H1 (cell line): ENCODE measurements around the gene IFI16. TPM values are rescaled to one million over a fixed set of nuclear protein-coding genes. Genes with fewer than 3 reads are reported as not detected.

Experiments used
- CTCF ChIA-PET: fragments of 300-600 bp; sonication (Branson Sonifier 250); formaldehyde crosslinking; loops from one replicate; lab custom pipeline; 2021; ENCODE audit not compliant: partially characterized antibody; lab: Charles Lee
- POLR2A ChIA-PET: fragments of 300-600 bp; sonication (Branson Sonifier 250); formaldehyde crosslinking; loops from one replicate; lab custom pipeline; 2021; ENCODE audit warnings: inconsistent platforms; ENCODE audit not compliant: partially characterized antibody; lab: Charles Lee
- DNase-seq, 2 experiments: peaks; one replicate each; pipeline versions ENCODE4 v3.0.0 to v3.0.0-alpha.2; 2010 to 2022; ENCODE audit warnings: low spot score in 2 of 2, low read depth in 1 of 2, mixed read lengths in 1 of 2
- FAIRE-seq: peaks from 2 replicates; lab custom pipeline; 2011; peaks lifted over from hg19 to GRCh38; lab: Jason Lieb, UNC
- H2AFZ ChIP-seq: 2 replicates; pipeline ENCODE4 v1.8.1; 2012; ENCODE audit warnings: low read length, inconsistent platforms
- H2AK5ac ChIP-seq: 2 replicates; pipeline ENCODE4 v1.6.1; 2013; ENCODE audit warnings: low read depth, low read length
- H2BK120ac ChIP-seq: replicated peaks from 2 replicates; pipeline ENCODE3; 2013; ENCODE audit warnings: low read depth, low read length, inconsistent platforms
- H2BK12ac ChIP-seq: 2 replicates; pipeline ENCODE4 v1.6.1; 2013; ENCODE audit warnings: low read depth, low read length
- H2BK15ac ChIP-seq: 2 replicates; pipeline ENCODE4 v1.6.1; 2013; ENCODE audit warnings: low read length
- H2BK20ac ChIP-seq: 2 replicates; pipeline ENCODE4 v1.6.1; 2013; ENCODE audit warnings: low read length
- H2BK5ac ChIP-seq: 2 replicates; pipeline ENCODE4 v1.6.1; 2013; ENCODE audit warnings: low read depth, low read length
- H3K14ac ChIP-seq: 2 replicates; pipeline ENCODE4 v1.6.1; 2013; ENCODE audit warnings: inconsistent platforms; ENCODE audit not compliant: insufficient read length
- H3K18ac ChIP-seq: 2 replicates; pipeline ENCODE4 v1.6.1; 2013; ENCODE audit warnings: low read length; ENCODE audit errors: extremely low read depth
- H3K23ac ChIP-seq: 2 replicates; pipeline ENCODE4 v1.6.1; 2013; ENCODE audit warnings: inconsistent platforms; ENCODE audit not compliant: insufficient read length
- H3K23me2 ChIP-seq: 2 replicates; pipeline ENCODE4 v1.6.1; 2013; ENCODE audit warnings: low read depth, low read length
- H3K27ac ChIP-seq: 2 replicates; pipeline ENCODE4 v1.6.1; 2011; ENCODE audit warnings: low read depth, low read length, inconsistent platforms
- H3K27me3 ChIP-seq, 4 experiments: replicated peaks in 1 of 4; 1 replicate in 1 of 4; 2 replicates in 3 of 4; pipeline versions ENCODE4 v1.6.1 to v1.8.1; 2011 to 2013; ENCODE audit warnings: low read length in 3 of 4, mild to moderate bottlenecking in 3 of 4, inconsistent platforms in 2 of 4, mixed read lengths in 2 of 4, moderate library complexity in 1 of 4; ENCODE audit not compliant: control insufficient read depth in 3 of 4, insufficient read depth in 3 of 4; ENCODE audit errors: extremely low read depth in 1 of 4
- H3K36me3 ChIP-seq, 4 experiments: 2 replicates each; pipeline versions ENCODE4 v1.6.1 to v1.8.1; 2011 to 2013; ENCODE audit warnings: mild to moderate bottlenecking in 4 of 4, low read length in 3 of 4, moderate library complexity in 2 of 4, control low read depth in 1 of 4, inconsistent platforms in 1 of 4; ENCODE audit not compliant: insufficient read depth in 4 of 4, control insufficient read depth in 2 of 4
- H3K4ac ChIP-seq: replicated peaks from 2 replicates; pipeline ENCODE3; 2013; ENCODE audit warnings: low read length, low read depth, mixed read lengths, inconsistent platforms; ENCODE audit not compliant: insufficient read length
- H3K4me1 ChIP-seq, 4 experiments: replicated peaks in 1 of 4; 1 replicate in 1 of 4; 2 replicates in 3 of 4; pipeline versions ENCODE4 v1.6.1 to v1.8.1; 2011 to 2013; ENCODE audit warnings: low read length in 3 of 4, inconsistent platforms in 2 of 4, mixed read lengths in 1 of 4; ENCODE audit not compliant: insufficient read depth in 4 of 4, control insufficient read depth in 3 of 4
- H3K4me2 ChIP-seq, 2 experiments: 2 replicates each; pipeline versions ENCODE4 v1.6.1 to v1.8.1; 2011 to 2013; ENCODE audit warnings: low read depth in 2 of 2, low read length in 2 of 2, control low read depth in 1 of 2, inconsistent platforms in 1 of 2, mild to moderate bottlenecking in 1 of 2; ENCODE audit not compliant: insufficient read depth in 1 of 2
- H3K4me3 ChIP-seq, 4 experiments: fragments of 200-600, 300-600 bp in 1 of 4; sonication (generic), shearing (Covaris generic), sonication (Bioruptor Twin) in 1 of 4; 2 replicates each; pipeline versions ENCODE4 v1.5.1 to v1.8.1; 2011 to 2016; ENCODE audit warnings: low read length in 4 of 4, low read depth in 3 of 4, control low read depth in 2 of 4, inconsistent platforms in 2 of 4, mild to moderate bottlenecking in 2 of 4, mixed read lengths in 1 of 4, moderate library complexity in 1 of 4; ENCODE audit not compliant: insufficient read depth in 2 of 4; ENCODE audit errors: extremely low read depth in 1 of 4
- H3K56ac ChIP-seq: replicated peaks from 2 replicates; pipeline ENCODE3; 2013; ENCODE audit warnings: low read depth, mild to moderate bottlenecking, mixed read lengths, low read length, inconsistent platforms; ENCODE audit not compliant: insufficient read length
- H3K79me1 ChIP-seq: 2 replicates; pipeline ENCODE4 v1.6.1; 2013; ENCODE audit warnings: low read depth, low read length, control low read depth
- H3K79me2 ChIP-seq, 2 experiments: 2 replicates each; pipeline versions ENCODE4 v1.6.1 to v1.8.1; 2012 to 2013; ENCODE audit warnings: low read length in 2 of 2, mild to moderate bottlenecking in 2 of 2, inconsistent platforms in 1 of 2; ENCODE audit not compliant: insufficient read depth in 2 of 2, control insufficient read depth in 1 of 2
- H3K9ac ChIP-seq, 4 experiments: replicated peaks in 1 of 4; 1 replicate in 1 of 4; 2 replicates in 3 of 4; pipeline versions ENCODE4 v1.6.1 to v1.8.1; 2011 to 2013; ENCODE audit warnings: low read depth in 3 of 4, low read length in 3 of 4, control low read depth in 2 of 4, mild to moderate bottlenecking in 2 of 4, moderate library complexity in 2 of 4, inconsistent platforms in 1 of 4; ENCODE audit errors: extremely low read depth in 1 of 4
- H3K9me3 ChIP-seq, 2 experiments: 2 replicates each; pipeline versions ENCODE4 v1.6.1 to v1.8.1; 2012 to 2013; ENCODE audit warnings: mild to moderate bottlenecking in 2 of 2, moderate library complexity in 2 of 2, control low read depth in 1 of 2, inconsistent platforms in 1 of 2, low read depth in 1 of 2, low read length in 1 of 2, mixed read lengths in 1 of 2; ENCODE audit not compliant: insufficient read depth in 2 of 2
- H4K20me1 ChIP-seq, 2 experiments: replicated peaks in 1 of 2; 2 replicates each; pipeline versions ENCODE3 to v1.8.1; 2011 to 2013; ENCODE audit warnings: inconsistent platforms in 2 of 2, low read length in 2 of 2, mild to moderate bottlenecking in 1 of 2; ENCODE audit not compliant: insufficient read depth in 2 of 2, control insufficient read depth in 1 of 2
- H4K5ac ChIP-seq: 2 replicates; pipeline ENCODE4 v1.6.1; 2013; ENCODE audit warnings: low read length, low read depth, mixed read lengths, inconsistent platforms; ENCODE audit not compliant: insufficient read length
- H4K8ac ChIP-seq: 2 replicates; pipeline ENCODE4 v1.8.0; 2013; ENCODE audit warnings: mild to moderate bottlenecking, moderate library complexity, low read length, inconsistent platforms; ENCODE audit not compliant: insufficient read depth; ENCODE audit errors: extremely low read depth
- H4K91ac ChIP-seq: replicated peaks from 2 replicates; pipeline ENCODE3; 2013; ENCODE audit warnings: low read length, mixed read lengths, inconsistent platforms; ENCODE audit not compliant: insufficient read length
- CBX5 ChIP-seq: fragments of 300-800, 300-1000 bp; sonication (generic); IDR thresholded peaks from 2 replicates; pipeline ENCODE4 v1.7.1; 2016; ENCODE audit warnings: antibody characterized with exemption, low read length, low read depth
- CREB1 ChIP-seq: IDR thresholded peaks from 2 replicates; pipeline ENCODE4 v1.6.1; 2012; ENCODE audit warnings: inconsistent platforms
- GABPA ChIP-seq: IDR thresholded peaks from 2 replicates; pipeline ENCODE4 v1.6.1; 2011; ENCODE audit warnings: mild to moderate bottlenecking, low read length, moderate library complexity, borderline replicate concordance; ENCODE audit not compliant: insufficient read depth
- JUND ChIP-seq: IDR thresholded peaks from 2 replicates; pipeline ENCODE4 v1.6.1; 2011; ENCODE audit warnings: mild to moderate bottlenecking, improper control_type of control experiment, low read length
- NANOG ChIP-seq: IDR thresholded peaks from 2 replicates; pipeline ENCODE4 v1.6.1; 2011; ENCODE audit warnings: low read length, low read depth, mild to moderate bottlenecking, inconsistent platforms; ENCODE audit not compliant: insufficient read depth, poor library complexity, severe bottlenecking
- NRF1 ChIP-seq: IDR thresholded peaks from 2 replicates; pipeline ENCODE4 v1.6.1; 2011; ENCODE audit warnings: mild to moderate bottlenecking, low read depth, low read length, improper control_type of control experiment
- PHF8 ChIP-seq: fragments of 200-600 bp; sonication (generic); conservative IDR thresholded peaks from 2 replicates; pipeline ENCODE4 v1.7.1; 2012; ENCODE audit warnings: low read depth, mild to moderate bottlenecking, inconsistent platforms, low read length, moderate library complexity
- RFX5 ChIP-seq: IDR thresholded peaks from 2 replicates; pipeline ENCODE4 v1.6.1; 2011; ENCODE audit warnings: low read depth, low read length, improper control_type of control experiment, borderline replicate concordance
- RNF2 ChIP-seq: fragments of 200-900, 300-1000 bp; sonication (generic); IDR thresholded peaks from 2 replicates; pipeline ENCODE4 v1.7.1; 2016; ENCODE audit warnings: borderline replicate concordance, low read depth, mild to moderate bottlenecking, antibody characterized with exemption, low read length; ENCODE audit not compliant: poor library complexity, severe bottlenecking; ENCODE audit errors: missing control alignments
- SIN3A ChIP-seq, 2 experiments: IDR thresholded peaks in 1 of 2; conservative IDR thresholded peaks in 1 of 2; 2 replicates each; pipeline ENCODE4 v1.6.1; 2011 to 2012; ENCODE audit warnings: low read length in 2 of 2, improper control_type of control experiment in 1 of 2, low read depth in 1 of 2, mild to moderate bottlenecking in 1 of 2
- SP1 ChIP-seq: IDR thresholded peaks from 2 replicates; pipeline ENCODE4 v1.6.1; 2011; ENCODE audit warnings: low read depth, low read length
- SP2 ChIP-seq: IDR thresholded peaks from 2 replicates; pipeline ENCODE4 v1.6.1; 2012; ENCODE audit warnings: mild to moderate bottlenecking, low read length, inconsistent platforms
- TEAD4 ChIP-seq: IDR thresholded peaks from 2 replicates; pipeline ENCODE4 v1.6.1; 2012; ENCODE audit warnings: low read depth, low read length, inconsistent platforms, mixed read lengths
- USF2 ChIP-seq: IDR thresholded peaks from 2 replicates; pipeline ENCODE4 v1.6.1; 2011; ENCODE audit warnings: low read length, improper control_type of control experiment
- WGBS, 2 experiments: shearing (Covaris generic) in 1 of 2; methylation state at CpG; one replicate each; pipeline versions ENCODE4 v1.1.6 to v1.1.7; 2013 to 2015; ENCODE audit warnings: low lambda C conversion rate in 2 of 2, mixed read lengths in 2 of 2, inconsistent platforms in 1 of 2, low coverage in 1 of 2, missing lambda C conversion rate in 1 of 2; ENCODE audit not compliant: insufficient replicate concordance in 2 of 2, insufficient coverage in 1 of 2, insufficient read length in 1 of 2; ENCODE audit errors: extremely low coverage in 1 of 2, missing lambda C conversion rate in 1 of 2; 5-methylcytosine and 5-hydroxymethylcytosine counted together
- polyA plus RNA-seq, 7 experiments: library from polyadenylated mRNA; depleted of rRNA in 3 of 7; stranded (reverse) in 5 of 7; unstranded in 2 of 7; fragments of >200 nt in 5 of 7; fragments of 200-250 nt in 2 of 7; gene quantifications; 1 replicate in 5 of 7; 2 replicates in 1 of 7; 4 replicates in 1 of 7; pipeline versions ENCODE4 v1.2.1 to v1.2.3, GENCODE V29; 2011 to 2013; ENCODE audit warnings: missing spikeins in 2 of 7, mixed read lengths in 2 of 7
- total RNA-seq: library from RNA; stranded (reverse); fragmentation: NEBNext Ultra II Directional; extraction: Animal tissue kit (Norgen Biotek cat#: 25700); gene quantifications from 2 replicates; pipeline ENCODE4 v1.2.1, GENCODE V29; 2021

Gene IFI16
- total and polyA plus RNA-seq, 2 of the 8 experiments (the other 6 are each of a cell fraction or from before 2014, with no cell fraction given) = 0.63 to 0.74 TPM

GRCh38 chr1:159051436-159051835 lies 41.7 kb downstream of the IFI16 start:
- Histone ChIP-seq H3K27ac (no peak overlapping the region), H2BK5ac (no peak overlapping the region), H4K20me1 (no peaks in the 10 kb centered on the region), H3K79me1 (no peaks in the 10 kb centered on the region), H3K4ac (no peak overlapping the region), H3K79me2 (no peaks in the 10 kb centered on the region), H3K23me2 (no peaks in the 10 kb centered on the region), H3K4me1 (no peaks in the 10 kb centered on the region), H3K18ac (no peak overlapping the region), H4K91ac (no peak overlapping the region), H4K5ac (no peak overlapping the region), H3K9ac (no peak overlapping the region), H3K4me2 (no peak overlapping the region), H3K14ac (no peak overlapping the region), H2BK120ac (no peak overlapping the region), H2AFZ (no peak overlapping the region), H2BK20ac (no peak overlapping the region), H3K36me3 (no peaks in the 10 kb centered on the region), H2AK5ac (no peak overlapping the region), H3K23ac (no peak overlapping the region), H4K8ac (no peak overlapping the region), H2BK15ac (no peak overlapping the region), H3K27me3 (no peaks in the 10 kb centered on the region), H3K4me3 (no peak overlapping the region), H3K56ac (no peak overlapping the region), H2BK12ac (no peak overlapping the region), H3K9me3 (no peaks in the 10 kb centered on the region)
- WGBS, 2 experiments = 90 to 100% methylated on average over 1 to 2 of the region's 2 CpGs
- no peak for FAIRE-seq
- CTCF ChIA-PET = no interaction called here
- POLR2A ChIA-PET = no interaction called here
- no peak for DNase-seq
- no peak for TF ChIP-seq NANOG
- TF ChIP-seq SP2 = no peak
- TF ChIP-seq TEAD4 = no peak
- no peak for TF ChIP-seq SP1
- TF ChIP-seq RNF2 = no peak
- no peak for TF ChIP-seq NRF1
- no peak for TF ChIP-seq JUND
- TF ChIP-seq RFX5 = no peak
- no peak for TF ChIP-seq GABPA
- no peak for TF ChIP-seq PHF8
- TF ChIP-seq CREB1 = no peak
- no peak for TF ChIP-seq CBX5
- no peak for TF ChIP-seq USF2
- no peak for TF ChIP-seq SIN3A (conservative IDR thresholded peaks at IDR 0.05 in 1 of 2, IDR thresholded peaks at IDR 0.05 in 1 of 2; ENCODE audit: low read depth in 1 of 2, low read length in 2 of 2)
